ENCODE measurements around the gene OR5K3.
A peak's percentile ranks its signal among the peaks of the same experiment; 100 is the strongest.

DNA sequence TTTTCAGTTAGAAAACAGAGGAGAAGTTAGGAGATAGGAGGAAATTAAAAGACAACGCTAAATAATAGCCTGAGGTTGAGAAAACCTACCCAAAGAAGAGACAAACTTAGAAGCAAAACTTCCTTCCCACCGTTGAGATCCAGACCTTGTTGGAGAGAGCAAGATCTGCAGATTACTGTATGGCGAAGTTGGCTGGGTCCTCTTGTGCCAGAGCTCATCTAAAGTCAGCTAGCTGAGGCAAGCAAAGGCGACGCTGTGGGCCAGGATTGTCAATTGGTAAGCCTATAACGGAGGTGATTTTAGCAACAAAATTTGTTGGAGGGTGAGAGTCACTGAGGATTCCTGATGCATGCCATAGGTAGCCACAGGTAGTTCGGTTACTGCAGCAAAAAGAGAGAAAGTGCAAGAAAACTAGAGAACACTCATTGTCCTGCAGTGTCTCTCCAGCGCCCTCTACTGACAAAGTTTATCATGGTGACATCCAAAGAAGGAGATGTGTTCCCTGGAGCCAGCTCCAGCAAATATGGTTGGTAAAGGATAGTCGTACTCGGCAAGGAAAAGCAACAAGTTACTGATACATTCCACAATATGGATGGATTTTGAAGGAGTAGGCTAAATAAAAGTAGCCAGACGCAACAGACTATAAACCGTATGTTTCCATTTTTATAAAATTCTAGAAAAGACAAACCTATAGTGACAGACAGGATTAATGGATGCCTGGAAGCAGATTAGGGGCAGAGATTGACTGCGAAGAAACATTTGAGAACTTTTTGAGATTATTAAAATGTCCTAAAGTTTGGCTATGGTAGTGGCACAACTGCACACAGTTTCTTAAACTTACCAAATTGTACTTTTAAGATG, 46.6 kb upstream of the OR5K3 start:
- TF ChIP-seq CTCF (IDR thresholded peaks at IDR 0.05) = peak; percentile 51
- TF ChIP-seq POLR2AphosphoS2 (conservative IDR thresholded peaks at IDR 0.05; ENCODE audit: low read length) = no peak
- TF ChIP-seq PHF8 (IDR thresholded peaks at IDR 0.05; ENCODE audit: borderline replicate concordance, low read depth) = no peak
- no peak for TF ChIP-seq EP300 (IDR thresholded peaks at IDR 0.05)
